ENCODE data around the gene COL3A1.

COL3A1 gene

DNA sequence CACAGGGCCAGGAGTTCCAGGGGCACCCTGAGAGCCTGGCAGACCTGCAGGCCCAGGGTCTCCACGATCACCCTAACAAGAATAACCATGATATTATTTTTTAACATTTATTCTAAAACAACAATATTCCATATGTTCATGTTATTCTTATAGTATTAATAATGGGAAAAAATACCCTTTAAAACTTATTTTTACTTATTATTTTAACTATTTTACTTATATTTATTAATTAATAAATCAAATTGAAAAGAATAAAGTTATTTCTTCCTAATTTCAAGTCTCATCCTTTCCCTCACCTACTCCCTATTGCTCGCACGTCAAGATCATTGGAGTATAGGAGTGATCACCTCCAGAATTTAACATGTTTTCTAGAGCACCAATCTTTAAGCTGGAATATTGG, 71.7 kb downstream of the COL3A1 start:
- ChIA-PET CTCF (no interaction called here), POLR2A (no interaction called here)
- TF ChIP-seq ELF4 (IDR thresholded peaks at IDR 0.05) = no peak
- no peak for TF ChIP-seq FOXK2 (IDR thresholded peaks at IDR 0.05)
- TF ChIP-seq NFRKB (IDR thresholded peaks at IDR 0.05) = no peak
- TF ChIP-seq SP1 (IDR thresholded peaks at IDR 0.05) = no peak
- no peak for TF ChIP-seq ZNF384 (IDR thresholded peaks at IDR 0.05)
- no peak for TF ChIP-seq LEF1 (IDR thresholded peaks at IDR 0.05; ENCODE audit: borderline replicate concordance)
- no peak for TF ChIP-seq SUZ12 (IDR thresholded peaks at IDR 0.05)
- TF ChIP-seq FOXA1 (IDR thresholded peaks at IDR 0.05) = no peak

DNA sequence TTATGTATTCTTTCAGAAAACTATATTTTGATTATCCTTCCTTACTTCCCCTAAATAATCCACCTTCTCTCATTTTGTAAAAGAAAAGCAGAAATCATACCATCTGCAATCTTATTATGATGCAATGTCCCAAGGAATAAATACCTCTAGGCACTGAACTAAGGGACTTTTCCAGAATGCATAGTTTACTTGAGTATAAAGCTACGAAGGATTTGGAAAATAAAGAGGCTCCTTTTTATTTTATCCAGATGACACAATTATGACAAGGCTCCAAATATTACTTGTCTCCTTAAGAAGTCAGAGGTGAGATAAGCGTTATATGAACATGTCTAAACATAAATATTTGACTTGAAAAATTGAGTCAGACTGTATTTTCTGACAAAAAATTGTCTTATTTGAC, 72.1 kb downstream of the COL3A1 start:
- ChIA-PET CTCF (no interaction called here), POLR2A (no interaction called here)
- TF ChIP-seq L3MBTL2 (conservative IDR thresholded peaks at IDR 0.05) = no peak
- no peak for TF ChIP-seq NFRKB (IDR thresholded peaks at IDR 0.05)
- no peak for TF ChIP-seq ARNT (IDR thresholded peaks at IDR 0.05)
- TF ChIP-seq FOXA1 (IDR thresholded peaks at IDR 0.05) = no peak
- no peak for TF ChIP-seq ZNF384 (IDR thresholded peaks at IDR 0.05)
- TF ChIP-seq SUZ12 (IDR thresholded peaks at IDR 0.05) = no peak
- no peak for DNase-seq (ENCODE audit: extremely low spot score)

More for the DNA sequence above, 71.7 kb downstream of the COL3A1 start:
- no peak for DNase-seq (ENCODE audit: extremely low spot score)

- POLR2A ChIA-PET = no interaction called here
- DNase-seq (ENCODE audit: extremely low spot score) = no peak
Measured at GRCh38 chr2:189047171-189047888, 73.2 kb downstream of the COL3A1 start.

GRCh38 chr2:189048189-189048588, 74.0 kb downstream of the COL3A1 start:
- TF ChIP-seq CTBP1 (IDR thresholded peaks at IDR 0.05; ENCODE audit: borderline replicate concordance) (no peak), ZNF384 (IDR thresholded peaks at IDR 0.05) (no peak), SUZ12 (IDR thresholded peaks at IDR 0.05) (no peak), L3MBTL2 (conservative IDR thresholded peaks at IDR 0.05) (no peak), BHLHE40 (IDR thresholded peaks at IDR 0.05; ENCODE audit: borderline replicate concordance) (no peak), FOXM1 (IDR thresholded peaks at IDR 0.05; ENCODE audit: borderline replicate concordance) (no peak), LEF1 (IDR thresholded peaks at IDR 0.05; ENCODE audit: borderline replicate concordance) (no peak), ARNT (IDR thresholded peaks at IDR 0.05) (no peak), NFRKB (IDR thresholded peaks at IDR 0.05) (no peak), HDGF (IDR thresholded peaks at IDR 0.05; ENCODE audit: borderline replicate concordance) (no peak), SP1 (IDR thresholded peaks at IDR 0.05) (no peak), TARDBP (IDR thresholded peaks at IDR 0.05) (no peak), FOXK2 (IDR thresholded peaks at IDR 0.05) (no peak), ELF4 (IDR thresholded peaks at IDR 0.05) (no peak), FOXA1 (IDR thresholded peaks at IDR 0.05) (no peak)
- TF ChIP-seq, protein P1, sequence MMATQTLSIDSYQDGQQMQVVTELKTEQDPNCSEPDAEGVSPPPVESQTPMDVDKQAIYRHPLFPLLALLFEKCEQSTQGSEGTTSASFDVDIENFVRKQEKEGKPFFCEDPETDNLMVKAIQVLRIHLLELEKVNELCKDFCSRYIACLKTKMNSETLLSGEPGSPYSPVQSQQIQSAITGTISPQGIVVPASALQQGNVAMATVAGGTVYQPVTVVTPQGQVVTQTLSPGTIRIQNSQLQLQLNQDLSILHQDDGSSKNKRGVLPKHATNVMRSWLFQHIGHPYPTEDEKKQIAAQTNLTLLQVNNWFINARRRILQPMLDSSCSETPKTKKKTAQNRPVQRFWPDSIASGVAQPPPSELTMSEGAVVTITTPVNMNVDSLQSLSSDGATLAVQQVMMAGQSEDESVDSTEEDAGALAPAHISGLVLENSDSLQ (IDR thresholded peaks at IDR 0.05) = no peak
- no peak for DNase-seq (ENCODE audit: extremely low spot score)
- POLR2A ChIA-PET = no interaction called here
- CTCF ChIA-PET = no interaction called here

More at GRCh38 chr2:189047171-189047888, 73.2 kb downstream of the COL3A1 start:
- CTCF ChIA-PET = no interaction called here
- TF ChIP-seq TARDBP (IDR thresholded peaks at IDR 0.05) = no peak
- no peak for TF ChIP-seq HDGF (IDR thresholded peaks at IDR 0.05; ENCODE audit: borderline replicate concordance)
- no peak for TF ChIP-seq ARNT (IDR thresholded peaks at IDR 0.05)
- TF ChIP-seq L3MBTL2 (conservative IDR thresholded peaks at IDR 0.05) = no peak
- TF ChIP-seq FOXM1 (IDR thresholded peaks at IDR 0.05; ENCODE audit: borderline replicate concordance) = no peak
- TF ChIP-seq ZNF384 (IDR thresholded peaks at IDR 0.05) = no peak
- TF ChIP-seq SUZ12 (IDR thresholded peaks at IDR 0.05) = no peak
- no peak for TF ChIP-seq SP1 (IDR thresholded peaks at IDR 0.05)
- TF ChIP-seq, protein P1 (IDR thresholded peaks at IDR 0.05) = no peak
- TF ChIP-seq ELF4 (IDR thresholded peaks at IDR 0.05) = no peak
- TF ChIP-seq CTBP1 (IDR thresholded peaks at IDR 0.05; ENCODE audit: borderline replicate concordance) = no peak
- TF ChIP-seq BHLHE40 (IDR thresholded peaks at IDR 0.05; ENCODE audit: borderline replicate concordance) = no peak

GRCh38 chr2:189049709-189050164, 75.6 kb downstream of the COL3A1 start:
- CTCF ChIA-PET = no interaction called here
- DNase-seq (ENCODE audit: extremely low spot score) = no peak
- TF ChIP-seq SP1 (IDR thresholded peaks at IDR 0.05) = no peak
- no peak for TF ChIP-seq TARDBP (IDR thresholded peaks at IDR 0.05)
- TF ChIP-seq SUZ12 (IDR thresholded peaks at IDR 0.05) = no peak
- no peak for TF ChIP-seq NFRKB (IDR thresholded peaks at IDR 0.05)
- TF ChIP-seq ARNT (IDR thresholded peaks at IDR 0.05) = no peak
- no peak for TF ChIP-seq LEF1 (IDR thresholded peaks at IDR 0.05; ENCODE audit: borderline replicate concordance)
- TF ChIP-seq, protein P1 (IDR thresholded peaks at IDR 0.05) = no peak
- no peak for TF ChIP-seq ELF4 (IDR thresholded peaks at IDR 0.05)
- no peak for TF ChIP-seq CTBP1 (IDR thresholded peaks at IDR 0.05; ENCODE audit: borderline replicate concordance)
- no peak for TF ChIP-seq BHLHE40 (IDR thresholded peaks at IDR 0.05; ENCODE audit: borderline replicate concordance)
- no peak for TF ChIP-seq ZNF384 (IDR thresholded peaks at IDR 0.05)
- no peak for TF ChIP-seq FOXK2 (IDR thresholded peaks at IDR 0.05)
- TF ChIP-seq FOXM1 (IDR thresholded peaks at IDR 0.05; ENCODE audit: borderline replicate concordance) = no peak
- no peak for TF ChIP-seq FOXA1 (IDR thresholded peaks at IDR 0.05)
- POLR2A ChIA-PET = no interaction called here

DNA sequence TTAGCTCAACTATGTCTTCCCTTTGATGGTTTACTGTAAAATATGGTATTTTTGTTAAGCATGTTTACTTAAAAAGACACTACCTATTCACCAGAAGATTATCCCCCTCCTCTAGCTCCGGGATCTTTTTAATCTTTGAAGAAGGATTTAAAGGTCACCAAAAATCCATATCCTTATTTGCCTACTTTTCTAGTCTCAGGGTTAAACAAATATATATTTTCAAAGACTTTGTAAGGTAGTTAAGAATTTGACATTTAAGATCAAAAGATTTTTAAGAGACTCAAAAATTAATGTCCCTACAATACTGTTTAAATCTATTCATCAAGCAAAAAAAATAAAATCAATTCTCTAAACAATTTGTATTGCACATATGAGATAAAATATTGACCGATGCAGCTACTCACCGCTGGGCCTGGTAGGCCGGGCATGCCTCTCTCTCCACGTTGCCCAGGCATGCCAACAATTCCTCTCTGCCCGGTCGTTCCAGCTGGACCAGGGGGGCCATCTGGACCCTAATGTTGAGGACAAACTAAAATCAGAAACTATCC, 76.1 kb downstream of the COL3A1 start:
- DNase-seq (ENCODE audit: extremely low spot score) = no peak
- ChIA-PET POLR2A (no interaction called here), CTCF (no interaction called here)
- TF ChIP-seq NFRKB (IDR thresholded peaks at IDR 0.05) = no peak
- TF ChIP-seq SUZ12 (IDR thresholded peaks at IDR 0.05) = no peak
- TF ChIP-seq ARNT (IDR thresholded peaks at IDR 0.05) = no peak
- no peak for TF ChIP-seq CTBP1 (IDR thresholded peaks at IDR 0.05; ENCODE audit: borderline replicate concordance)
- no peak for TF ChIP-seq L3MBTL2 (conservative IDR thresholded peaks at IDR 0.05)
- TF ChIP-seq FOXM1 (IDR thresholded peaks at IDR 0.05; ENCODE audit: borderline replicate concordance) = no peak
- no peak for TF ChIP-seq ZNF384 (IDR thresholded peaks at IDR 0.05)
- no peak for TF ChIP-seq LEF1 (IDR thresholded peaks at IDR 0.05; ENCODE audit: borderline replicate concordance)
- no peak for TF ChIP-seq HDGF (IDR thresholded peaks at IDR 0.05; ENCODE audit: borderline replicate concordance)
- no peak for TF ChIP-seq SP1 (IDR thresholded peaks at IDR 0.05)
- no peak for TF ChIP-seq TARDBP (IDR thresholded peaks at IDR 0.05)
- no peak for TF ChIP-seq FOXK2 (IDR thresholded peaks at IDR 0.05)

Measured in HEK293T (cell line).